Esophagus muscularis mucosa (tissue), 4 donors: Measurements from ENCODE around the gene PARP6. TPM values are rescaled to one million over a fixed set of nuclear protein-coding genes. Genes with fewer than 3 reads are reported as not detected.

Experiments
- DNase-seq: peaks from one replicate; pipeline ENCODE4 v3.0.0-alpha.2; 2017; ENCODE audit errors: extremely low spot score
- H3K27ac ChIP-seq, 4 donors: fragments of 200-600 bp; sonication (generic); replicated peaks in 1 of 4; 1 replicate in 3 of 4; 2 replicates in 1 of 4; pipeline ENCODE4 v1.5.1; 2016 to 2019; ENCODE audit warnings: mild to moderate bottlenecking in 1 of 4
- H3K27me3 ChIP-seq, 4 donors: fragments of 200-600 bp; sonication (generic); one replicate each; pipeline versions ENCODE4 v1.5.1 to v1.6.0; 2016 to 2019
- H3K36me3 ChIP-seq, 4 donors: fragments of 200-600 bp; sonication (generic); one replicate each; pipeline ENCODE4 v1.5.1; 2016 to 2019
- H3K4me1 ChIP-seq, 4 donors: fragments of 200-600 bp; sonication (generic); one replicate each; pipeline ENCODE4 v1.5.1; 2016 to 2019
- H3K4me3 ChIP-seq, 4 donors: fragments of 200-600 bp; sonication (generic); 1 replicate in 2 of 4; 2 replicates in 2 of 4; pipeline ENCODE4 v1.5.1; 2016 to 2019; ENCODE audit warnings: mild to moderate bottlenecking in 4 of 4, moderate library complexity in 1 of 4
- H3K9me3 ChIP-seq, 4 donors: fragments of 200-600 bp; sonication (generic); 1 replicate in 3 of 4; 2 replicates in 1 of 4; pipeline ENCODE4 v1.5.1; 2016 to 2019
- CTCF ChIP-seq, 3 experiments: fragments of 200-600 bp in 2 of 3; fragments of 450-650 bp in 1 of 3; sonication (generic) in 2 of 3; IDR thresholded peaks; one replicate each; pipeline ENCODE4 v1.5.1; 2017 to 2019; ENCODE audit warnings: antibody characterized with exemption in 3 of 3, mild to moderate bottlenecking in 2 of 3, moderate library complexity in 1 of 3
- EP300 ChIP-seq: sonication (generic); formaldehyde crosslinking; IDR thresholded peaks from one replicate; pipeline ENCODE4 v1.6.1; 2017; ENCODE audit warnings: antibody characterized with exemption
- POLR2A ChIP-seq: fragments of 450-650 bp; IDR thresholded peaks from one replicate; pipeline ENCODE4 v1.6.1; 2017; ENCODE audit warnings: antibody characterized with exemption, moderate library complexity, mild to moderate bottlenecking, low read depth
- POLR2AphosphoS5 ChIP-seq, 2 donors: sonication (generic); formaldehyde crosslinking; IDR thresholded peaks; one replicate each; pipeline ENCODE4 v1.6.1; 2017; ENCODE audit warnings: antibody characterized with exemption in 2 of 2
- WGBS: methylation state at CpG from one replicate; pipeline ENCODE4 v1.1.5; 2018; 5-methylcytosine and 5-hydroxymethylcytosine counted together
- intact Hi-C: fragments of 100-400 bp; cut with DNase I; formaldehyde crosslinking; loops from one replicate; pipeline ENCODE4 v1.15.1; 2023
- total RNA-seq, 4 donors: library from RNA; depleted of rRNA; stranded (reverse); fragments of >200 nt; gene quantifications; one replicate each; pipeline versions ENCODE4 v1.1.0 to v1.2.1, GENCODE V29; 2016

PARP6 gene
- total RNA-seq, 4 donors from 2014 or later: 46.5 to 79.0 (median 53.7) TPM

- H3K27me3 ChIP-seq: peaks cover 0 to 18% (median 0%) of the 10 kb centered on the region in 4 donors
- H3K9me3 ChIP-seq: no peaks in the 10 kb centered on the region
- peak overlapping the region in 2 of 4 donors; percentile 34 to 37 for H3K27ac ChIP-seq
- no peak overlapping the region for H3K4me3 ChIP-seq
- no peak for DNase-seq
- peaks cover 34 to 55% (median 49%) of the 10 kb centered on the region in 4 donors for H3K4me1 ChIP-seq
- WGBS: 74% methylated on average over 8 of the region's 15 CpGs
- intact Hi-C loops: no loop called here
- no peak for TF ChIP-seq POLR2AphosphoS5 (IDR thresholded peaks at IDR 0.05)
- TF ChIP-seq EP300: no peak
- H3K36me3 ChIP-seq: peaks cover 34 to 71% (median 68%) of the 10 kb centered on the region in 4 donors
These were observed 71.7 kb downstream of the PARP6 start for GRCh38 chr15:72200395-72201237.

GRCh38 chr15:72199721-72200212 lies 72.6 kb downstream of the PARP6 start:
- Histone ChIP-seq H3K36me3 (peaks cover 33 to 63% (median 59%) of the 10 kb centered on the region in 4 donors), H3K27me3 (peaks cover 0 to 19% (median 0%) of the 10 kb centered on the region in 4 donors), H3K4me1 (peaks cover 34 to 55% (median 49%) of the 10 kb centered on the region in 4 donors), H3K4me3 (no peak overlapping the region), H3K9me3 (no peaks in the 10 kb centered on the region), H3K27ac (peak overlapping the region in 3 of 4 donors; percentile 8 to 37 (median 34))
- intact Hi-C loops: loop anchor here (2.0 to 5.0 kb wide), 2 partner anchors 33 to 85 kb away; partner anchors contain the start of gene PKM
- no peak for DNase-seq
- WGBS: 52% methylated on average over 2 of the region's 2 CpGs
- TF ChIP-seq POLR2AphosphoS5 (IDR thresholded peaks at IDR 0.05) (peak; percentile 40 to 44), EP300 (no peak), CTCF (IDR thresholded peaks at IDR 0.05) (peak; percentile 85 to 95 (median 90)), POLR2A (no peak)

- Histone ChIP-seq H3K9me3 (no peaks in the 10 kb centered on the region), H3K27ac (no peak overlapping the region), H3K4me3 (no peak overlapping the region), H3K27me3 (peaks cover 0 to 19% (median 0%) of the 10 kb centered on the region in 4 donors), H3K4me1 (peaks cover 32 to 51% (median 45%) of the 10 kb centered on the region in 4 donors), H3K36me3 (peaks cover 33 to 57% (median 53%) of the 10 kb centered on the region in 4 donors)
- DNase-seq: no peak
- TF ChIP-seq POLR2A: no peak
- TF ChIP-seq POLR2AphosphoS5 (IDR thresholded peaks at IDR 0.05): no peak
- WGBS: 91% methylated on average over 2 of the region's 2 CpGs
- intact Hi-C loops: loop anchor here (2.0 to 5.0 kb wide), 2 partner anchors 33 to 86 kb away; partner anchors contain the start of gene PKM
These were observed 73.2 kb downstream of the PARP6 start for GRCh38 chr15:72199205-72199515.

- peaks cover 33 to 53% (median 48%) of the 10 kb centered on the region in 4 donors for H3K36me3 ChIP-seq
These were observed 73.8 kb downstream of the PARP6 start for GRCh38 chr15:72198356-72199204.

More at GRCh38 chr15:72198356-72199204, 73.8 kb downstream of the PARP6 start:
- intact Hi-C loops: loop anchor here (2.0 to 5.0 kb wide), 2 partner anchors 34 to 86 kb away; partner anchors contain the start of gene PKM
- Histone ChIP-seq H3K9me3 (no peaks in the 10 kb centered on the region), H3K27me3 (peaks cover 0 to 19% (median 0%) of the 10 kb centered on the region in 4 donors), H3K4me3 (no peak overlapping the region), H3K4me1 (peaks cover 26 to 45% (median 39%) of the 10 kb centered on the region in 4 donors), H3K27ac (no peak overlapping the region)
- no peak for DNase-seq
- TF ChIP-seq POLR2AphosphoS5 (IDR thresholded peaks at IDR 0.05) (no peak), CTCF (IDR thresholded peaks at IDR 0.05) (no peak), POLR2A (no peak), EP300 (no peak)
- 74% methylated on average over 6 of the region's 11 CpGs for WGBS
